Stimulated activated CD4-positive, alpha-beta T cell treated with anti-CD3 and anti-CD28 coated beads, Interleukin-12 subunit alpha, Interleukin-12 subunit beta, amount 100 ng/mL, for 4 hours (primary cell): Measurements from ENCODE around the gene LYRM7.
A peak's percentile ranks its signal among the peaks of the same experiment; 100 is the strongest.
"Not testable (repeated sequence)": the region's sequence is repeated elsewhere in the genome, so short reads cannot be mapped to it uniquely, and the experiment has no call there.

Source experiments
- DNase-seq: peaks from one replicate; pipeline ENCODE4 v3.0.0-alpha.2; 2020

The LYRM7 gene

GRCh38 chr5:131221888-131222287 is 51.1 kb downstream of the LYRM7 start:
- no peak for DNase-seq

- no peak for DNase-seq
These were observed 52.0 kb downstream of the LYRM7 start for GRCh38 chr5:131222731-131223130.

GRCh38 chr5:131223751-131224386 is 53.1 kb downstream of the LYRM7 start:
- no peak for DNase-seq

- DNase-seq: no peak
These were observed 53.9 kb downstream of the LYRM7 start for GRCh38 chr5:131224387-131225201.

- no peak for DNase-seq
These were observed 54.7 kb downstream of the LYRM7 start for GRCh38 chr5:131225282-131225974.

GRCh38 chr5:131226899-131227298 is 56.2 kb downstream of the LYRM7 start:
- DNase-seq: no peak

GRCh38 chr5:131228646-131229045 is 57.9 kb downstream of the LYRM7 start:
- no peak for DNase-seq

- no peak for DNase-seq
These were observed 58.9 kb downstream of the LYRM7 start for GRCh38 chr5:131229623-131230022.

- no peak for DNase-seq
These were observed 59.7 kb downstream of the LYRM7 start for GRCh38 chr5:131230406-131230805.

- DNase-seq: no peak
These were observed 68.9 kb downstream of the LYRM7 start for GRCh38 chr5:131239686-131240085.

- no peak for DNase-seq
These were observed 72.0 kb downstream of the LYRM7 start for GRCh38 chr5:131242728-131243255.

GRCh38 chr5:131245312-131245711 is 74.6 kb downstream of the LYRM7 start:
- DNase-seq: no peak

GRCh38 chr5:131245948-131246347 is 75.2 kb downstream of the LYRM7 start:
- no peak for DNase-seq

- DNase-seq: no peak
These were observed 75.8 kb downstream of the LYRM7 start for GRCh38 chr5:131246504-131246903.

GRCh38 chr5:131250751-131251475 is 80.2 kb downstream of the LYRM7 start:
- DNase-seq: no peak

- peak; percentile 52 for DNase-seq
These were observed 82.1 kb downstream of the LYRM7 start for GRCh38 chr5:131252824-131253171.

- not testable (repeated sequence) for DNase-seq
These were observed 83.3 kb downstream of the LYRM7 start for GRCh38 chr5:131254025-131254424.

- no peak for DNase-seq
These were observed 84.0 kb downstream of the LYRM7 start for GRCh38 chr5:131254741-131255140.
